ENCODE data around the gene EMC9. TPM values are rescaled to one million over a fixed set of nuclear protein-coding genes. Genes with fewer than 3 reads are reported as not detected.

EMC9 gene
- polyA plus RNA-seq, 1 of the 3 experiments (the other 2 are of a cell fraction), result 19.3 TPM

- Histone ChIP-seq H3K4me2 (no peak overlapping the region), H3K27me3 (ENCODE audit: insufficient read depth) (no peaks in the 10 kb centered on the region), H3F3A (replicated peaks; ENCODE audit: insufficient read depth) (peaks cover 15% of the 10 kb centered on the region), H4K20me1 (ENCODE audit: insufficient read depth) (no peaks in the 10 kb centered on the region), H3K79me2 (ENCODE audit: insufficient read depth) (peaks cover 2% of the 10 kb centered on the region; the same call in 1 of the 2 replicates), H3K4me1 (ENCODE audit: control insufficient read depth in 1 of 2, insufficient read depth in 2 of 2, low read depth in 1 of 2, low read length in 1 of 2) (peaks cover 0 to 6% of the 10 kb centered on the region in 2 experiments; a peak in 2 of 4 replicates), H3K27ac (ENCODE audit: low read depth in 2 of 2, low read length in 1 of 2) (no peak overlapping the region), H3K9me3 (no peaks in the 10 kb centered on the region), H3K9ac (no peak overlapping the region), H2AFZ (ENCODE audit: low read depth) (no peak overlapping the region), H3K9me2 (no peaks in the 10 kb centered on the region), H3K36me3 (replicated peaks in 1 of 2; ENCODE audit: control insufficient read depth in 1 of 2, insufficient read depth in 2 of 2, low read length in 1 of 2) (no peaks in the 10 kb centered on the region), H3K4me3 (ENCODE audit: low read depth in 2 of 2, low read length in 1 of 2) (no peak overlapping the region)
- ChIA-PET POLR2A (interaction anchor here (1.6 to 2.2 kb wide), 2 partner anchors 36 to 58 kb away, joined by 3 to 7 read pairs; partner anchors contain the start of genes CARMIL3 and PSME2), CTCF (interaction anchor here (1.8 to 25.4 kb wide), 3 partner anchors 16 to 51 kb away, joined by 5 to 1159 read pairs (median 219); partner anchors contain the start of genes CARMIL3, CPNE6, IRF9 and PCK2)
- 83% methylated on average over 1 of the region's 1 CpG for WGBS (ENCODE audit: low lambda C conversion rate)
- TF ChIP-seq ZBTB33 (IDR thresholded peaks at IDR 0.05; ENCODE audit: borderline replicate concordance, low read depth) (no peak), USF2 (IDR thresholded peaks at IDR 0.05; ENCODE audit: borderline replicate concordance, low read depth, low read length) (no peak), NRF1 (IDR thresholded peaks at IDR 0.05; ENCODE audit: low read depth, low read length) (no peak), PBX3 (IDR thresholded peaks at IDR 0.05) (no peak), EP300 (IDR thresholded peaks at IDR 0.05; ENCODE audit: borderline replicate concordance in 1 of 2, low read depth in 1 of 2, low read length in 1 of 2) (no peak), REST (IDR thresholded peaks at IDR 0.05; ENCODE audit: low read depth, low read length) (no peak), RXRA (IDR thresholded peaks at IDR 0.05; ENCODE audit: borderline replicate concordance, low read depth) (no peak), JUND (IDR thresholded peaks at IDR 0.05) (no peak), EZH2phosphoT487 (IDR thresholded peaks at IDR 0.05; ENCODE audit: borderline replicate concordance, low read depth) (no peak)
- TF ChIP-seq, protein P1, sequence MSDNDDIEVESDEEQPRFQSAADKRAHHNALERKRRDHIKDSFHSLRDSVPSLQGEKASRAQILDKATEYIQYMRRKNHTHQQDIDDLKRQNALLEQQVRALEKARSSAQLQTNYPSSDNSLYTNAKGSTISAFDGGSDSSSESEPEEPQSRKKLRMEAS (IDR thresholded peaks at IDR 0.05; ENCODE audit: low read depth), result no peak
- no peak for DNase-seq
Observed at GRCh38 chr14:24110523-24110922, 30.9 kb downstream of the EMC9 start.
